GM10248 (cell line): Measurements from ENCODE around the gene CHST12.
"Not testable (repeated sequence)": the region's sequence is repeated elsewhere in the genome, so short reads cannot be mapped to it uniquely, and the experiment has no call there.

Source experiments
- CTCF ChIA-PET: fragments of 300-600 bp; sonication (Branson Sonifier 250); formaldehyde crosslinking; extraction: SDS; loops from one replicate; lab custom pipeline; 2021; ENCODE audit warnings: antibody characterized with exemption; lab: Yijun Ruan, JAX
- POLR2A ChIA-PET: fragments of 350-650 bp; sonication (Branson Sonifier 250); formaldehyde crosslinking; extraction: SDS; loops from one replicate; lab custom pipeline; 2020; ENCODE audit warnings: antibody characterized with exemption; lab: Yijun Ruan, JAX
- DNase-seq: peaks from one replicate; pipeline ENCODE4 v3.0.0; 2012; ENCODE audit errors: extremely low spot score
- CTCF ChIP-seq: IDR thresholded peaks from 2 replicates; pipeline ENCODE4 v1.5.1; 2012; ENCODE audit warnings: mild to moderate bottlenecking, low read depth; ENCODE audit errors: extremely low read depth, missing control alignments, control extremely low read depth

Gene CHST12

GRCh38 chr7:2462731-2463130, 59.3 kb downstream of the CHST12 start:
- ChIA-PET POLR2A (no interaction called here), CTCF (interaction anchor here (15.4 kb wide), 1 partner anchor 12 kb away, joined by 240 read pairs; no protein-coding TSS in a partner anchor)
- no peak for DNase-seq

GRCh38 chr7:2465928-2466327, 62.5 kb downstream of the CHST12 start:
- POLR2A ChIA-PET = no interaction called here

More at GRCh38 chr7:2462731-2463130, 59.3 kb downstream of the CHST12 start:
- TF ChIP-seq CTCF = no peak

GRCh38 chr7:2466675-2467074, 63.3 kb downstream of the CHST12 start:
- DNase-seq = no peak
- no peak for TF ChIP-seq CTCF
- ChIA-PET POLR2A (no interaction called here), CTCF (interaction anchor here (1.2 to 15.4 kb wide), 3 partner anchors 14 to 39 kb away, joined by 3 to 240 read pairs (median 57); no protein-coding TSS in a partner anchor)

More at GRCh38 chr7:2465928-2466327, 62.5 kb downstream of the CHST12 start:
- no peak for TF ChIP-seq CTCF
- no peak for DNase-seq
- CTCF ChIA-PET = interaction anchor here (15.4 kb wide), 1 partner anchor 15 kb away, joined by 240 read pairs; no protein-coding TSS in a partner anchor

GRCh38 chr7:2468227-2468626, 64.8 kb downstream of the CHST12 start:
- ChIA-PET POLR2A (no interaction called here), CTCF (interaction anchor here (0.6 to 15.4 kb wide), 39 partner anchors 8 to 889 kb away, joined by 3 to 240 read pairs (median 4); partner anchors contain the start of gene TTYH3)
- no peak for TF ChIP-seq CTCF
- no peak for DNase-seq

- CTCF ChIA-PET = interaction anchor here (0.9 to 15.4 kb wide), 27 partner anchors 10 to 891 kb away, joined by 3 to 240 read pairs (median 5); no protein-coding TSS in a partner anchor
- DNase-seq, POLR2A ChIA-PET: not testable (repeated sequence)
These were observed 66.2 kb downstream of the CHST12 start for GRCh38 chr7:2469460-2470203.

GRCh38 chr7:2470204-2471021, 67.0 kb downstream of the CHST12 start:
- DNase-seq = no peak
- POLR2A ChIA-PET = no interaction called here
- CTCF ChIA-PET = interaction anchor here (0.7 to 15.4 kb wide), 10 partner anchors 10 to 891 kb away, joined by 3 to 240 read pairs (median 7); no protein-coding TSS in a partner anchor
- TF ChIP-seq CTCF = no peak

GRCh38 chr7:2471022-2471329, 67.6 kb downstream of the CHST12 start:
- POLR2A ChIA-PET = no interaction called here
- no peak for DNase-seq

More at GRCh38 chr7:2471022-2471329, 67.6 kb downstream of the CHST12 start:
- CTCF ChIA-PET = interaction anchor here (0.7 to 15.4 kb wide), 7 partner anchors 10 to 239 kb away, joined by 3 to 240 read pairs (median 8); no protein-coding TSS in a partner anchor
- no peak for TF ChIP-seq CTCF
